Neutrophil (primary cell): Measurements from ENCODE around the gene EDAR.

Source experiments
- H3K27ac ChIP-seq: fragments of 200-600 bp; sonication (generic); 2 replicates; pipeline ENCODE4 v1.5.1; 2016; ENCODE audit warnings: mild to moderate bottlenecking, moderate library complexity
- H3K27me3 ChIP-seq: fragments of 200-600 bp; sonication (generic); 2 replicates; pipeline ENCODE4 v1.6.0; 2016; ENCODE audit warnings: mild to moderate bottlenecking
- H3K36me3 ChIP-seq: fragments of 200-600 bp; sonication (generic); 2 replicates; pipeline ENCODE4 v1.5.1; 2017
- H3K4me1 ChIP-seq, 2 experiments: fragments of 200-600 bp in 1 of 2; sonication (generic) in 1 of 2; 1 replicate in 1 of 2; 2 replicates in 1 of 2; pipeline versions ENCODE4 v1.5.1 to v1.6.1; 2013 to 2016; ENCODE audit warnings: low read depth in 1 of 2, low read length in 1 of 2, mild to moderate bottlenecking in 1 of 2, moderate library complexity in 1 of 2; ENCODE audit not compliant: control insufficient read depth in 1 of 2, insufficient read depth in 1 of 2
- H3K4me3 ChIP-seq, 2 experiments: fragments of 200-600 bp in 1 of 2; sonication (generic) in 1 of 2; 1 replicate in 1 of 2; 2 replicates in 1 of 2; pipeline ENCODE4 v1.5.1; 2013 to 2016; ENCODE audit warnings: low read depth in 1 of 2, low read length in 1 of 2, mild to moderate bottlenecking in 1 of 2, moderate library complexity in 1 of 2
- H3K9me3 ChIP-seq: fragments of 200-600 bp; sonication (generic); 2 replicates; pipeline ENCODE4 v1.5.1; 2016
- TF ChIP-seq, protein P1 (sequence below): fragments of 200-600 bp; sonication (generic); IDR thresholded peaks from 2 replicates; pipeline ENCODE4 v1.5.1; 2016; ENCODE audit warnings: antibody characterized with exemption

EDAR gene

DNA sequence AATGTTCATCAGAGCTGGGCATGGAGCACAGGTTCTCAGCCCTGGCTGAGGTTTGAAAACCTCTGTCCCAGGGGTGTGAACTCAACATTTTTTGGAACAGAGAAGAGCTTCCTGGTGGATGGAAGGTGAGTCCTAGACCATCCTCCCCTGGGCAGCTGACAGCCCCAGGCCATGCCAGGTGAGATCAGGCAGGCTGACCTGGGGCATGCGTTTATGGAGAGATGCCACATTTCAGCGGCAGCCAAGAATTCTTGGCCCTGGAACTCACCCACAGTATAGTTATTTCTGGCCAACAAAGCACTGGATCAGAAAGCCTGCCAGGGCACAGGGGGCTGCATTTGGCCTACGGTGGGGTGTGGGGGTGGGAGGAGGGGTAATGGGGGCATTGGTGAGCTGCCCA is 83.8 kb downstream of the EDAR start:
- H3K9me3 ChIP-seq = no peaks in the 10 kb centered on the region
- no peak overlapping the region for H3K4me3 ChIP-seq
- H3K27me3 ChIP-seq = no peaks in the 10 kb centered on the region
- H3K4me1 ChIP-seq = no peaks in the 10 kb centered on the region
- H3K27ac ChIP-seq = no peak overlapping the region
- no peaks in the 10 kb centered on the region for H3K36me3 ChIP-seq
- TF ChIP-seq, protein P1, sequence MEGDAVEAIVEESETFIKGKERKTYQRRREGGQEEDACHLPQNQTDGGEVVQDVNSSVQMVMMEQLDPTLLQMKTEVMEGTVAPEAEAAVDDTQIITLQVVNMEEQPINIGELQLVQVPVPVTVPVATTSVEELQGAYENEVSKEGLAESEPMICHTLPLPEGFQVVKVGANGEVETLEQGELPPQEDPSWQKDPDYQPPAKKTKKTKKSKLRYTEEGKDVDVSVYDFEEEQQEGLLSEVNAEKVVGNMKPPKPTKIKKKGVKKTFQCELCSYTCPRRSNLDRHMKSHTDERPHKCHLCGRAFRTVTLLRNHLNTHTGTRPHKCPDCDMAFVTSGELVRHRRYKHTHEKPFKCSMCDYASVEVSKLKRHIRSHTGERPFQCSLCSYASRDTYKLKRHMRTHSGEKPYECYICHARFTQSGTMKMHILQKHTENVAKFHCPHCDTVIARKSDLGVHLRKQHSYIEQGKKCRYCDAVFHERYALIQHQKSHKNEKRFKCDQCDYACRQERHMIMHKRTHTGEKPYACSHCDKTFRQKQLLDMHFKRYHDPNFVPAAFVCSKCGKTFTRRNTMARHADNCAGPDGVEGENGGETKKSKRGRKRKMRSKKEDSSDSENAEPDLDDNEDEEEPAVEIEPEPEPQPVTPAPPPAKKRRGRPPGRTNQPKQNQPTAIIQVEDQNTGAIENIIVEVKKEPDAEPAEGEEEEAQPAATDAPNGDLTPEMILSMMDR = no peak

DNA sequence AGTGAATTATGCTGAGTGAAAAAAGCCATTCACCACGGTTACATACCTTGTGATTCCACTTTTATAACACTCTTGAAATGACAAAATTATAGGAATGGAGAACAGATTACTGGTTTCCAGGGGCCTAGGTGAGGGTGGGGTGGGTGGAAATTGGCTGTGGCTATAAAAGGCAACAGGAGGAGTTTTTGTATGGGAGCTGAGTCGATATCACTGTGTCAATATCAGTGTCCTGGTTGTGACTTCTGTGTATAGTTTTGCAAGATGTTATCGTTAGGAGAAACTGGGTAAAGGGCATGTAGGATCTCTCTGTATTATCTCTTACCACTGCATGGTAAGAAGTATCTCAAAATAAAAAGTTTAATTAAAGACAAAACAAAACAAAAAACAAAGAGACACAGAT is 84.3 kb downstream of the EDAR start:
- Histone ChIP-seq H3K27me3 (no peaks in the 10 kb centered on the region), H3K36me3 (no peaks in the 10 kb centered on the region), H3K4me3 (no peak overlapping the region), H3K9me3 (no peaks in the 10 kb centered on the region), H3K27ac (no peak overlapping the region), H3K4me1 (no peaks in the 10 kb centered on the region)
- TF ChIP-seq, protein P1 = no peak

DNA sequence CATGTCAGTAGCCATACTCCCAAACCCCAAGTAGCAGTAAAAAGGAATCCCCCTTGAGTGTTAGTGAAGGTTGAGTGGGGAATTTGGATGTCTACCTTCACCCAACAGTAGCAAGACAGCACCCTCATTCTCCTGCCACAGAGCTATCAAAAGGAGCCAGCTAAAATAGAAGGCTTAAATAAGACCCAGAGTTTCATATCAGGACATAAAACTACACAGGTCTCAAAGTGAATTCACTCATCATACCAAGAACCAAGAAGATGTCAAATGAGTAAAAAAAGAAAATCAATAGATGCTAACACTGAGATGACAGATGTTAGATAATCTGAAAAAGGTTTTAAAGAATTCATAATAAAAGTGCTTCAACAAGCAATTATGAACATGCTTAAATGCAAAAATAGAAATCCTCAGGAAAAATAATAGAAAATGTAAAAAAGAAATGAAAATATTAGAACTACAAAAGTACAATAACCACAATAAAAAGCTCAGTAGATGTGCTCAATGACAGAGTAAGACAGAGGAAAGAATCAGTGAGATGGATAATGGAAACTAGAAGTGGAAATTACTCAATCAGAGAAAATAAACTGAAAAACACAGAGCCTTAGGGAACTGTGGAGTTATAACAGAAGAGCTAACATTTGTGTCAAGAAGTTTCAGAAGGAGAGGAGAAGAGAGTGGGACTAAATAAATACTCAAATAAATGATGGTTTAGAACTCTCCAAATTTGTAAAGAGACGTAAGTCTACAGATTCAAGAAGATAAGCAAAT is 90.5 kb downstream of the EDAR start:
- H3K36me3 ChIP-seq = no peaks in the 10 kb centered on the region
- H3K4me3 ChIP-seq = no peak overlapping the region
- TF ChIP-seq, protein P1 = no peak
- no peak overlapping the region for H3K27ac ChIP-seq
- H3K27me3 ChIP-seq = no peaks in the 10 kb centered on the region
- H3K4me1 ChIP-seq = no peaks in the 10 kb centered on the region
- H3K9me3 ChIP-seq = no peaks in the 10 kb centered on the region

DNA sequence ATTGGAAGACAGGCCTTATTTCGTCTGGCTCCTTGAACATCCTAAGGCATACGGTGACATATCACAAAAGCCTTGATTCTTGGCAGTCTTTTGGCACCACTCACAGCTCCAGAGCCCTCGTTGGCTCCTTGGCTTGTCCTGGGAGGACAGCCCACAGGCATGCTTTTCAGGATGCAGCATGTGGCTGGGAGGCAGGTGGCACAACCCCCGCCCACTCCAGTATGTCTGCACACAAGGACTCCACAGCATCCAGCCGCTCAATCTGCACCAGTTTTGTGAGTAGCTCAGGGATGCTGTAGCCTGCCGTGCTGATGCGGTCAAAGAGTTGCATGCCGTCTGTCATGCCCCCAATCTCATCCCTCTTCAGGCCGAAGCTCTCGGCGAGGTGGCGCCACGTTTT is 92.3 kb downstream of the EDAR start:
- no peaks in the 10 kb centered on the region for H3K9me3 ChIP-seq
- no peak overlapping the region for H3K27ac ChIP-seq
- H3K4me3 ChIP-seq = no peak overlapping the region
- no peaks in the 10 kb centered on the region for H3K36me3 ChIP-seq
- TF ChIP-seq, protein P1 = no peak
- H3K27me3 ChIP-seq = no peaks in the 10 kb centered on the region
- no peaks in the 10 kb centered on the region for H3K4me1 ChIP-seq

DNA sequence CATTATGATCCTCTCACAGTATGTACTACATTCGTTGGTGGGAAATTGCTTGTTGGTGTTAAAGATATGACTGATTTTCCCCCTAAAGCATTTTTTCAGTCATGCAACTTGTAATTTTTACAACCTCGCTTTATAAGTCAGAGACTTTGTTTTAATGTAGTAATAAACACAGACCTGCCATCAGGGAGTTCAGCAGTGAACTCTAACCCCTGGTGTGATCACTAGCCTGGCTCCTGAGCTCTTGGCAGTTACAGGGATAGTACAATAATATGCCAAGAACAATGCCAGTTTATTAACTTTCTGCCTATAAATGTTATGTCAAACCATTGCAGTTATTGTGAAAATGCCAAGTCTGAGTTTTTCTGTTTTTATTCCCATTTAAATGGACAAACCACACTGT is 93.8 kb downstream of the EDAR start:
- no peaks in the 10 kb centered on the region for H3K4me1 ChIP-seq
- H3K36me3 ChIP-seq = no peaks in the 10 kb centered on the region
- H3K4me3 ChIP-seq = no peak overlapping the region
- TF ChIP-seq, protein P1 = no peak
- H3K27me3 ChIP-seq = no peaks in the 10 kb centered on the region
- no peaks in the 10 kb centered on the region for H3K9me3 ChIP-seq
- H3K27ac ChIP-seq = no peak overlapping the region
